HG03097 (cell line): ENCODE data around the gene SP6.

Experiments
- ATAC-seq: cut with Tn5 transposase; IDR thresholded peaks from one replicate; pipeline ENCODE4 v1.9.1; 2021; ENCODE audit not compliant: unreplicated experiment, low FRiP score

Gene SP6

DNA sequence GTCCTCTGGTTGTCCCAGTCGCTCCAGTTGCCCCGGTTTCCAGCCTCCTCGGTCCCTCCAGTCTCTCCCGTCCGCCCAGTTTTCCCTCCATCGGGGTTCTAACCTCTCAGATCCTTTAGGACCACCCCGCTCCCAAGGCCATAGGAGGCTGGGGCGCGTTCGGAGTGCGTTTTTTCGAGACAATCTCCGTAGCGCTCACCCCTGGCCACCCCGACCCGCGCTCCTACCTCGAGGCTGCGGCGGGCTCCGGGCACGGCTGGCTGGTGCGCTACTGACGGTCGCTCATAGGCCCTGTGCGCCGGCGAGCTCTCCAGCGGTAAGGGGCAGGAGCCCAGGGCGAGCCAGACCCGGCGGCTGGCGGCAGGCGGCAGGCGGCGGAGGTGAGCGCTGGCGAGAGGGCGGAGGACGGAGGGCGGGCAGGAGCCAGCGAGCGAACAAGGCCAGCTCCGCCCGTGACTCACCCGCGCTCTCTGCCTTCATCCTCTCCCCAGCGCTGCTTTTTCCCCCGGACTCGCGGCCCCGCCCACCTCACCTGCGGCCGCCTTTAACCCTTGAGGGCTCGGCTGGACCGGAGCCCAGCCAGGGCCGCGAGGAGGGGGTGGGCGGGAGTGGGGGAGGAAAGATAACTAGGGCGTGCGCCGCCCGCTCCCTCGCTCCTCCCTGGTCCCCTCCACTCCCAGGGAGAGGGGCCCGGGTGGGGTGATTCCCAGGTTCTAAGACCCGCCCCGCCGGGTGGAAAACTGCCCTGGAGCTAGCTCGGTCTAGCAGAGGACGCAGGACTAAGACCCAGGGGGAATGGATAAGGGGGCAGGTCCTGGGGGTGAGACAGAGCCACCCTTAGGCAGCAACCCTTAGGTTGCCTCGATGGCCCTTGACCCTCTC, at the start of gene SP6:
Gene SP6, minus strand, starts transcription at position 472 of the 882 bp plus-strand sequence. CDS start 2,734 bp downstream, outside the sequence.
- no peak for ATAC-seq

DNA sequence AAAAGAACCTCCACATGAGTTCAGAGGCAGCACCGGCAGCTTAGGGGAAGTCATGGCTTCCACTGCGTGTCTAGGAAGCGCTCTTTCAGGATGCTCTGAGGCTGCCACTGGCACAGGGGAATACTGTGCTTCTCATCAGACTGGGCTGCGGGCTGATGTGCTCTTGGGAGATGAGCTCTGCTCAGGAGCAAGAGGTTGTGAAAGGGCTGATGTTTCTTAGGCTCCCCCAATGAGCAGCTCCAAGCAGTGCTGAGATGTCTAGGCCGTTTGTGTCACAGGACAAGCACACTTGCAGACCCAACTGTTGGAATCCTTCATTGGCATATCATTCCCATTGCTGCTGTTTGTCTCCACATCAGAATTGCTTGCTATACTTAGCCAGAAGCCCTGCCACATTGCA, 48.7 kb upstream of the SP6 start:
- ATAC-seq: no peak

DNA sequence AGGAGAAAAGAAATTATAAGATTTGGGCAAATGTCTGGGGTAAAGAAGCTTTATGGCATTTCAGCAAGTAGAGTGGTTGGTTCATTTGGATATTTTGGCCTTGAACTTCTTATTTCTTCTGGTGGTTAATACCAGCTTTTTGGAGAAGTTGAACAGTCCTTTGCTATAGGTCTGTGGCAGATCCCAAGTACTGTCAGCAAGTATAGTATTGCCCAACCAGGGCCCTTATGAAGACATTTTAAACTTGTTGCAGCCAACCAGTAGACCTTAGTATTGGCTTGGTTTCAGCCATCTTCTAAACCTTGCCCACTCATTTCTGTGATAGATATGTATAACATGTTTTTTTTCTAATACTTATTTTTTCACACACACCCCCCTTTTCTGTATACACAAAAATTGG, 47.3 kb upstream of the SP6 start:
- no peak for ATAC-seq

DNA sequence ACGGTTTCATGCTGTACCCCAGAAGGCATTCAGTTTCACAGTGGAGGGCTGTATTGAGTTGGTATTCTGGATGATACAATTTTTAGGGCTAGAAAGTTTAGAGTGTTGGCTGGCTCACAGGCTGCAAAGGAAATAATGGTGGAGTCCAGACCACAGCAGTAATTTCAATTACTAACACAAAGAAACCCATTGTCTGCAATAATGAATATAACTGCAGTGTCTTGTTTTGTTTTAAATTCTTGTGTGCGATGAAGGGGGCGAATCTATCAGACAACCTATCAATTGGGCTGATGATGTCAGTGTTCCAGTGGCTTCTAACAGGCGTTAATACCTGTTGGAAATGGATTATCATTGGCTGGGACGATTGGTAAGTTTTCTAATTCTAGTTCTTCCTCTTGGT, 46.6 kb upstream of the SP6 start:
- ATAC-seq: no peak

DNA sequence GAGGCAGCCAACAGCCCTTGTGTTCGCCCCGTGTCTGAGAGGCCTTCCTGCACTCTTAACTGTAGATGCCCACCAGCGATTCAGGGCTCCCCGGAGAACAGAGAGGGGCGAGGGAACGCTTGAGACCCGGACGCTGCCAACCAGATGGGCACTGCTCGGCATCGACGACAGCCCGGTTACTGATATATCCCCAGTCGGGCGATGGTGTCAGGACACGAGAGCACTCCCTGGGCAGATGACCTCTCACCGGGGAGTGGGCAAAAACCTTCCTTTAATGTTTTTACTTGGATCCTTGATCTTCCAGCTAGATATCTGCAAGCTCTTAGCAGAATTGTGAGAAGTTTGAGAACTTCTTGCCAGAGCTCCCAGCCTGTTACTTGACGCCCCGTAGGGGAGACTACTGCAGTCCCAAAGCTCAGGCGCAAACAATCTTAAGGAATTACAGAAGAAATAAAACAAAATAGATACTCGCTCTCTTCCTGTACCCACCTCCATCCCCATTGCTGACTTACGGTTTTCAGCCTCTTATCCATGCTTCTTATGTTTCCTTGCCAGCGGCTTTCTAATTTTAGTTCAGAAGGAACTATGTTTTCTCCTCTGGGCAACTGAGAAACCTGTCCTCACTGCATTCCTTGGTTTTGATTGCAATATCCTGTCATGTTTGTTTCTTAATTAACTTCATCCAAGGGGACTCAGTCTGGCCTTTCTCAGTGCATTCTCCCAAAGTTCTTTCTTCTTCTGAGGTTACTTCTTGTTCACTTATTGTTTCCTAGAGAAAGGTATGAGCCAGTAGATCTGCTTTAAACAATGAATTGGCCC, 45.9 kb upstream of the SP6 start:
- no peak for ATAC-seq

DNA sequence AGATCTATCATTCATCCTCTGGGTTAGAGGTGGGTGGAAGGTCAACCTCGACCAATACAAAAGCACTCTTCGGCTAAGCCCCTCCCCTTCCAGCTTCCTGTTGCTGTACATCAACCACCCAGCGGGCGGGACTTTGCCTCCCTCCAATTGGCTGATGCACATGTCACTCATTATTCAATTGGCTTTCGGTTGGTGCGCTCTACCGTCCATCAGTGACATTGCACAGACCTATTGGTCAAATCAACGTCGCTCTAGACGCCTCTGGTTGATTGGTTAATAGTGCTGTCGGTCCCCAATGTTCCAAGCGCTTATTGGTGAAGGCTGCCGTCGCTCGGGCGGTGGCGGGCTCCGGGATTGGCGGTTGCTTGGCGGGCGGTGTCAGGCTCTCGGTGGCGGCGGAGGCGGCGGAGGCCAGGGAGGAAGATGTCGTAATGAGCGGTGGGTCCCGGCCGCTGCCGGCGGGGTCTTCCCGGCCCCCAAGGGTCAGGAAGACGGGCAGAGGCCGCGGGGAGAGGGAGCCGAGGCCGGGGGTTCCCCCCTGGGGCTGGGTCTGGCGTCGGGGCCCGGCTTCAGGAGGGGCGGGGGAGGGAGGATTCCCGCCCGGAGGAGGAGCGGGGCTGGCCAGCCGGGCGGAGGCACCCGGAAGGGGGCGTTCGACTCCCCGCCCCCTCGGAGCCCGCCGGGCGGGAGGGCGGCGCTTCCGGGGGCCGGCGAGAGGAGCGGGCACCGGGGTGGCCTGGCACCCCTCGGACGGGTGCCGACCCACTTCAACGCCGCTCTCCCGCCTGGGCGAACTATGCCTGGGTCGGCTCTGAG, 45.1 kb upstream of the SP6 start, which contains the start of gene SP2:
Gene SP2, plus strand, starts transcription at position 381 of the 816 bp plus-strand sequence. Its CDS starts 51 bp downstream, at position 432.
- ATAC-seq: peak; percentile 90

DNA sequence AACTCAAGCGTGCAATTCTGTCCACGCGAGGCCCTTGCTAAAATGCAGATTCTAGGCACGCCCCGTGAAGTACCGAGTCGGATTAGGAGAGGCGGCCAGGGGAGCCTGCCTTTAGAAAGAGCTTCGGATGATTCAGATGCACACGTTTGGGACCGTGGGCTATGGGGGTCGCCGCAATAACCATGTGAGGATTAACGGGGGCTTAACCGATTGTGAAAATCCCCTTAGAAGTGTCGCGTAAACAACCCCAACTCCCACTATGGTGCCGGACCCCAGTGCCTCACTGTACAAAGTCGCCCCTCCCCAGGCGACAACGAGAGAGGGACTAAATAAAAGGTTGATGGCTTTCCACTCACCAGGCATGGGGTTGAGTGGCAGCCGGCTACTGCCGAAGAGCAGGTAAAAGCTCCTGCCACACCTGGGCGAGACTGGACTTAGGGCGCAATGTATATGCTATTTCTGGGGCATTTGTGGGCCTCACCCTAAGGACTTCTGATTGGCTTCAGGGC, 44.4 kb upstream of the SP6 start:
- no peak for ATAC-seq

DNA sequence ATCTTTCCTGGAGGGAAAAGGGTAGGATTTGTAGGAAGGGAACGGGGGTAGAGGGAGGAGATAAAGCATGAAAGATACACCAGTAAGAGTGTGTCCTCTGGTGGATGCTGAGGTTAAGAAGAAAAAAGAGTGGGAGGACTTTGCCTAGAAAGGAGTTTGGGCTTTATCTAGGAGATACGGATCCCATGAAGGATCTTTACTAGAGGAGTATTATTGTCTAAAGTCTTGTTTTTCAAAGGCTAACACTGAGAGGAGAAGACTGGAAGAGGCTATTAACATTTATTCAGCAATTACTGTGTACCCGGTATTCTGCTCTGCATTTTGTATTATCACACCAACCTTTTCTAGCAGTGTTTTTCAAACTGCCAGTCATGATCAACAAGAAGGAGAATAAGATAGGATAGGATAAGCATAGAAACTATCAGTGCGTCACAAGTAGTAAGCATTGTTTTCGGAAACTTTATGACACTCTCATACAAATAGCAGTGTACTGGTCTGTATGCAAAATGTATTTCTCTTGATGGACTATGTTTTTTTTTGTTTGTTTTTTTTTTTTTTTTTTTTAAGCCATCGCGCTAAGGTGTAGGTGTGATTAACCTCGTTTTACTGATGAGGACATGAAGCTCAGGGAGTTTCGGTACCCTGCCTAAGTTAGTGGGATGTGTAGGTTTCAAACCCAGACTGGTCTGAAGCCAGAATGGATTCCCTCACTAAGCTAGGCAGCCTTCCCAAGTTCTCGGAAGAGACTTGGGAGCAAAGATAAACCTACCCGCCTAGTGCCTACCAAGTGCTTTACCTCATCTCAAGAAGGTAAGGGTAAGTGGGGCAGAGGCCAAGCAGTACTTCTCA, 43.8 kb upstream of the SP6 start:
- ATAC-seq: no peak

DNA sequence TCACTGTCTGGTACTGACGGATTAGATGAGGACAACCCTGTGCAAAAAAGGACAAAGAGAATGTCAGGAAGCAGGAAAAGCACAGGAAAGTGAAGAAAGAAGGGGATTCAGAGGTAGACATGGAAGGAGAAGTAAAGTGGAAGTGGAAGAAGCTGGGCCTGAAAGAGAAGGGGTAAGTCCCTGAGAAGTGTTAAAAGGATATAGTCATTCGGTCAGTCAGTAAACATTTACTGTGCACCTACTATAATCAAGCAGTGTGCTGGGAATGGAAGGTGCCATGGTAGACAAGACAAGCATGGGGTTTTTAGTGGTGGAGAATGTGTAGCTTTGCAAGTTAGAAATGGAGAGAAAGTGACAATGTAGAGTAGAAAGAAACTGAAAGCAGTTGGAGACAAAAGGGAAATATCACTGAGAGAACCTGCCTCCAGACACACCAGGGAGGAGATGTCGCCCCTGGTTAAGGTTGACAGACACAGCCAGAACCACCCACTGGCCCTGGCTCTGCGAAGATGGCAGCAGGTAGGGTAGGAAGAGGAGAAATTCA, 40.7 kb upstream of the SP6 start:
- ATAC-seq: no peak

DNA sequence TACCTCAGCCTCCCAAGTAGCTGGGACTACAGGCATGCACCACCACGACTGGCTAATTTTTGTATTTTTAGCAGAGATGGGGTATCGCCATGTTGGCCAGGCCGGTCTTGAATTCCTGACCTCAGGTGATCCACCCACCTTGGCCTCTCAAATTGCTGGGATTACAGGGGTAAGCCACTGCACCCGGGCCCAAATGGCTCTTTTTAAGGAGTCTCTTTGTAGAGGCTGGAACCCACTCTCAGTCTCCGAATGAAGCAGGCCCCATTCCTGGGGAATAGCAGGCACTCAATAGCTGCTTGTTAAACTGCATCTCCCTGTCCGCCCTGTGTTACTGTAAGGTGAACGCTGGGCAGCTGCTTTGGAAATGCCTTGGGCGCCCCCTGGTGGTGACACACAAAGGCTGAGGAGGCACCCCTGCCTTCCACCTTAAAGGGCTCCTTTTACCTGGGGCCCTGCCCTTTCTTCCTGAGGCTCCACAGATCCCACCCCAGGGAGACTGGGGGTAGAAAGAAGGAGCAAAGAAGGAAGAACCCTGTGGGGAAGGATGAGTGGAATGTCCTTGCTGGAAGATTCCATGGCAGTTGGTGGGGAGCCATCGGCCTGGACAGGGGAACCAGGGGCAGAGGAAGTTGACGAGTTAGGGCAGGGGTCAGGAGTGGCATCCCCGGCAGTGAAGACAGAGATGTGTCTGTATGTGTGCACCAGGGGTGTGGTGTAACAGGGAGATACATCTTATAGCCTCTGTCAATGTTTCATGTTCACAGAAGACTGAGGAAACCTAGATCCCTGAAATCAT, 39.0 kb upstream of the SP6 start:
- no peak for ATAC-seq

DNA sequence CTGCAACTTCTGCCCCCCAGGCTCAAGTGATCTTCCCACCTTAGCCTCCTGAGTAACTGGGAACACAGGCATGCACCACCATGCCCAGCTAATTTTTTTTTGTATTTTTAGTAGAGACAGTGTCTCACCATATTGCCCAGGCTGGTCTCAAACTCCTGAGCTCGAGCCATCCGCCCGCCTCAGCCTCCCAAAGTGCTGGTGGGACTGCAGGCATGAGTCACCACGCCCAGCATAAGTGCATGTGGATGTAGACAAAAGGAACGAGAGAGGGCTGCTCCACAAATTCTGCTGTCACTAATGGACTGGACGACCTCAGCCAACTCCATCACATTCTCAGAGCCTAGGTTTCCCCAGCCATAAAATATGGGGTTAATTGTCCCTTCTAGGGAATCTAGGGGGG, 37.3 kb upstream of the SP6 start:
- ATAC-seq: no peak

DNA sequence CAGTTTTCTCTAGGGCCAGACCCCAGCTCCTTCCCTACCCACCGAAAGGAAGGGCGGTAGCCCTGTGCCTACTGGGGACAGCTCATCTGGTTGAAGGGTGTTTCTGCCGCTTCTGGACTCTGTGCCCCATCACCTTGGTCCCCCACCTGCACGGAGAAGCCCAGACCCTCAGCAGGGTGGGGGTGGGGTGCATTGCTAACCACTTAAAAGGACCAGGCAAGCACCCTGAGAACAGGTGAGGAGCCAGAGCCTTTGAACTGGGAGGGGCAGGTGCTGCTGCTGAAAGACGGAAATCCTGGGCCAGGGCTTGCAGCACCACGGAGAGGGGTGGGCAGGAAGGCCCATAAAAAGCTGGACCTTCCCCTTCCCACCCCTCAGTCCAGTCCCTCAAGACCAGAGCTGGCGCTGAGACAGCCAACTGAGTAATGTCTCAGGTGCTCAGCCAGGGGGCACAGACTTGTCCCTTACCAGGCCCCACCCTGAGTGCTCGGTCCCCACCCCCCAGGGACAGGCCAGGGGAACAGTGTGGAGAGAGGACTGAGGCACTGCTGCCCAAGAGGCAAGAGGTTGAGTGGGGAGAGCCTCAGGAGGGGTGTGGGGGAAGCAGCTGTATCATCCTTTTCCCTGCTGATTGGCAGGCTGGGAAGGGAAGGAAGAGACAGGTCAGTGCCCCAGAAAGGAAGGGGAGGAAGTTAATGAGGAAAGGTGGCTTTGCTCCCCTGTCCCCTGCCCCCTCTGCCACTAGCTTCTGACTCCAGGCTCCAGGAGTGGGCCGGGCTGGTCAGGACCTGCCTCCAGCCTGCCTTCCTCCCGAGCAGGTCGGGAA, 34.2 kb upstream of the SP6 start:
- no peak for ATAC-seq

DNA sequence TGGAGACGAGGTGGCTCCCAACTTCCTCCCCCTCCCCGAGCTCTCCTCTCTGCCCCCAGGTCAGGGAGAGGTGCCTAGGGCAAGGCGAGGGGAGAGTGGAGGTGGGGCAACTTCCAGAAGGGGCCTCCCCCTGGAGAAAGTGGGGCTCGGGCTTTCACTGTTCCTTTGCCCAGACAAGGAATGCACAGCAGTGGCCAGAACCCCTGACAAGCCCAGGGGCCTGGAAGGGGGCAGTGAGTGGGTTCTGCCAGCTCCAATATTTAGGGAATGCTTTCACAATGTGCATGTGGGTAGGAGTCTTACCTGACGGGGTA, 33.4 kb upstream of the SP6 start:
- ATAC-seq: no peak

DNA sequence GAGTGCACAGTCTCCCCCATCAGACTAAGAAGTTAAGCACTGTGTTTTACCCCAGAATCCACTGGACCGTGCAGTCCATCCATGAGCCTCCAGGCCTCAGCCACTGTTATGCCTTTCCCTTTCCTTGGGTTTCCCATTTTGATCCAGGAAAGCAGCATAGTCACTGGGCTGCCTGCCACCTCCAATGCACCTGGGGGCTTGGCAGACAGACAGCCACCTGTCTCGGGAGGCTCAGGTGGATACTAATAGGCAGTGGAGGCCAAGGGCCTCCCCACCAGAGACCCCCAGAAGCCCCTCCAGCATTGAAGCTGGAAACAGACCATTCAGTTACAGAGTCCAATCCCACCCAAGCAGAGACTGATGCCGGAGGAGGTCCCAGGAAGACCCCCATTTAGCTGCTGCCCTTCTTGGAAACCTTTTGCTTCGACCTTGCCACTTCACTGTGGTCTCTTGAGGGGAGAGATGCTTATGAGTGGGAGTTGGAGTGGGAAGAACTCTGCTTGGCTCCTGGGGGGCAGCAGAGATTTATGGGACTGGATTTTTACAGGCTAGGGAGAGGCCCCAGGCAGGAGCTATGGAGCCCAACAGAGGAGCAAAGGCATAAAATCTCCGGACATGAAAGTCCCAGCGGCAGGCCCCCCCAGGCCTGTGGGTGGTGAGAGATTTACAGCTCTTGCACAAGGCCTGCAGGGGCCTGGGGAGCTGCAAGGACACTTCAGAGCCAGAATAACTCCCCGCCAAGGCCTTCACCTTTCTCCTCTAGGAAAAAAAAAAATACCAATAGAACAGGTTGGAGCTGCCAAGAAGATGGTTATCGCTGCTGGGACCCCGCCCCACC, 32.8 kb upstream of the SP6 start:
- ATAC-seq: no peak

DNA sequence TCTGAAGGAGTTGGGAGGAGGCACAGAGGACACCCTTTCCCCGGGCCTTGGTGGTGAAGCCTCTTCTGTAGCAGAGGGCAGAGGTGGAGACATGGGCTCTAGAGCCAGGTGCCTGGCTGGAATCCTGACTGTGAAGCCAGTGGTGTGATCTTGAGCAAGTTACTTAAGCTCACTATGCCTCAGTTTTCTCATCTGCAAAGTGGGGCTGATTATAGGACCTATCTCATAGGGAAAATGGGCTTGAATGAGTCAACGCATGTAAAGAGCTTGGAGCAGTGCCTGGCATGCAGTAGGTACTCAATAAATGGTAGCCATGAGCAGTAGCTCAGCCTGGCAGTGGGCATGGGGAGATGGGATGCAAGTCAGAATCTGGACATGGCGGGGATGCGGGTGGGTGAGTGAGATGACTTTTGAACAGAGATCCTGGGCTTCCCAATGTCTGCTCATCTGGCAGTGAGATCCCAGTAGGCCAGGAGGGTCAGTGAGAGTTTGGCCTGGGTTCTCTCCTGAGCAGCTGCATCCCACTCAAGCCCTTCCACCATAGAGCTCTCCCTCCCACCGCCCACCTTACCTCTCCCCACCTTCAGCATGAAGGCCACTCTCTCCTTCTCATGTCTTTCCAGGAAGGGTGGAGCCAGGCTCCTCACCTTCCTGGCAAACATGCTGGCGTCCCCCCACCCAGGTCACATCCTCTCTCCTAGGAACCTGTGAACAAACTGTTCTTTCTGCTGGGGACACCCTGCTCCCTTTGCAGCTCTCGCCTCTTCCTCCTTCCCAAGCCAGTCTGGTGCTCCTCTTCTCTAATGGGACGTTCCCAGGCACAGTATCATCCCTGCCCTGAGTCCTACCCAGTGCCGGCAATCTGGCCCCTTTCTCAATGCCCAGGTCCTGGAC, 32.0 kb upstream of the SP6 start:
- no peak for ATAC-seq

DNA sequence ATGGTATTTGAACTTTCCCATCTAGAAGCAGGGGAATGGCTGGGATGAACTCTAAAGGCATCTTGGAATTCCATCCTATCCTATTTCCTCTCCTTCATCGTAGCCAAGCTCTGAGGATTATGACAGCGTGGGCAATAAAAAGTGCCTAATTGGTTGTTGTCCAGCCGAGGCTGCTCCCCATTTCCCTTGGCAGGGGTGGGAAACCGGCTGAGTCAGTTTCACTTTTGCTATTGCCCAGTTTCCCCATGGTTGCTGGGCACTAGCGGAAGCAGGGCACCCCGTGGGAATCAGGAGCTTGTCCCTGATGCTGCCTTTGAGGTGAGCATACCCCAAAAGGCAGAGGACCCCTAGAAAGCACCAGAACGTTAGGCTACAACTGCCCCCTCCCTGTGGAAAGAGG, 31.3 kb upstream of the SP6 start:
- ATAC-seq: no peak
